ENCODE results near the gene DAP.

Gene DAP

DNA sequence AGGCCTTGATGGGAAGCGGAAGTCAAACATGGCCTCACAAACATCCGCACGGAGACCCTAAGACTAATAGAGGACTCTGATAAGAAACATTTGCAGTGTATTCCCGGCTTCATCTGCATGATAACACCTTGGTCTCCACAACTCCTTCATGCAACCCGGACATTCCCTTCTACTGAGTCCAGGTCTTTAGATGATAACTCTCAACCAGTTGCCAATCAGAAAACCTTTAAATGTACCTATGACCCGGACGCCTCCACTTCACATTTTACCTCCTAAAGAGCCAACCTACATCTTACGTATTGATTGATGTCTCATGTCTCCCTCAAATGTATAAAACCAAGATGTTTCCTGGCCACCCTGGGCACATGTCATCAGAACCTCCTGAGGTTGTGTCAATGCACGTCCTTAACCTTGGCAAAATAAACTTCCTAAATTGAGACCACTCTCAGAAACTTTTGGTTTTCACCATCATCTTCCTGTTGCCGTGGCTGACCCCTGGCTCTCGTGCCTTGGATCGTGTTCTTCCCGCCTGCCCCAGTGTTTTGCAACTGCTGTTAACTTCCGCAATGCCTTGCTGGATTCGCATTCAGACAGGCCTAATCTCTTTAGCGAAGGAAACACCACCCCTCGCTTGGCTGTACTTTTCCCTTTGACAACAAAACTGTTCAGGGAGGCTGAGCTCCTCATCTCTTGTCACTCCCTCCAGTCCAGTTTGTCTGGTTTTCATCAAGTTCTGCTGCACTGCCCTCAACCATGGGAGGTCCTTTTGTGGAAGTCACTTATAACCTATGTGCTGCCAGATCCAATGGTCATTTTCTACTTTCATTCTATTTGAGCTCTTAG, 1.1 kb upstream of the DAP start:
- in situ Hi-C loops (cut with MboI; ENCODE audit: low sequenced_read_pairs), result no loop called here

DNA sequence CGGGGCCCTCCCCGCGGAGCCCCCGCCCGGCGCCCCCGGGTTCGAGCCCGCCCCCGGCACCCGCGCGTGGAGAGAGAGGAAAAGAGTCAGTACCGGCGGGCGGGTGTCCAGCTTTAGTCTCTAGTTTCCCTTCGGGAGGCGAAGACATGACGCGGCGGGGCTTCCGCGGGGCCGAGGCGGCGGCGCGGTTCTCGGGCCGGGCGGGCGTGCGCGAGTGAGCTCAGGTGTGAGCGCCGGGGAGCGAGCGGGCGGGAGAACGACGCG, 181 bp downstream of the DAP start:
- in situ Hi-C loops (cut with MboI; ENCODE audit: low sequenced_read_pairs), result no loop called here

- in situ Hi-C loops (cut with MboI; ENCODE audit: low sequenced_read_pairs), result no loop called here
These were observed 726 bp downstream of the DAP start for GRCh38 chr5:10760096-10760920.

DNA sequence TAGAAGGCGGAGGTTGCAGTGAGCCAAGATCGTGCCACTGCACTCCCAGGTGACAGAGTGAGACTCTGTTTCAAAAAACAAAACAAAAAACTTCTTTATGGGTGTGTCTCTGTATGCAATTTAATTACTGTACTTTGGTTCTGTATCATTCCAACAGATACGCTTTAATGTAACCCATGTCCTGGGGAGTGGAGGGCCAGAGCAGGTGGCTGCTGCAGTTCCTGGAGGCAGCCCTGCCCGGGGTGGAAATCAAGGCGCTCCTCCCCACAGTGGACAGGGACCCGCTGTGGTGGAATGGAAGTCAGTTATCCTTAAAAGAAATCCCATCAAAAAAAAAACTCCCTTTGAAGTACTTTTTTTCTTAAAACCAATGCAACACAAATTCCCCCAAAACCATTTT, 1.9 kb downstream of the DAP start:
- in situ Hi-C loops (cut with MboI; ENCODE audit: low sequenced_read_pairs), result no loop called here

- in situ Hi-C loops (cut with MboI; ENCODE audit: low sequenced_read_pairs), result no loop called here
These were observed 3.0 kb downstream of the DAP start for GRCh38 chr5:10757922-10758555.

DNA sequence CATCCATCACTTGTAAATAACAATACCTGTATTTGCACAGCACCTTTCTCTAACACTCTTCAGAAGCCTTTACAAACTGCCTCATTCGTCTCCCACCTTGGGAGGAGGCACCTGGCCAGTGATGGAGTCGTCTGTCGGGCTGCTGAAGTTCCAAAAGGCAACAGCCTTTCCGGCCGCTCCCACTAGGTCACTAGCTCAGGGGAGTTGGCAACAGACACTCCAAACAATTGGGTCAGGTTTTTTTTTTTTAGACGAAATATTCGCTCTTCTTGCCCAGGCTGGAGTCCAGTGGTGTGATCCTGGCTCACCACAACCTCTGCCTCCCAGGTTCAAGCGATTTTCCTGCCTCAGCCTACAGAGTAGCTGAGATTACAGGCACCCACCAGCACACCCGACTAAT, 4.0 kb downstream of the DAP start:
- in situ Hi-C loops (cut with MboI; ENCODE audit: low sequenced_read_pairs), result no loop called here

GRCh38 chr5:10756549-10756948, 4.5 kb downstream of the DAP start:
- in situ Hi-C loops (cut with MboI; ENCODE audit: low sequenced_read_pairs), result no loop called here

DNA sequence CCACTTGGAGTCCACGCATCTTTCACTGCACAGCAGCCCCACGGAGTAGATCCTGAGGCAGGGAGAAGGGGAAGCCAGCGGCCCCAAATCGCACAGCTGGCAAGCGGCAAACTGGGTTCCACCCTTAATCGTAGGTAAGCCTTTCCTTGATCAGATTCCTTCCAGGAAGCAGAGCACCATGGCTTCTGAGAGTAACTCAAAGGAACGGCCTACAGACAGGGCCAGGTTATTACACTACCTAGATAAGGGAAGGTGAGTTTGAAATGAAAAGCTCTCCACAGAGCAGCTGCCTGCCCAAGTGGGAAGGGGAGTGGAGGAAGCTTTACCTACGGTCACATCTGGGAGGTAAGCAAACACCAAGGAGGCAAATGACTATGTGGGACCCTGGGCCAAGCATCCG, 7.9 kb downstream of the DAP start:
- in situ Hi-C loops (cut with MboI; ENCODE audit: low sequenced_read_pairs), result no loop called here

GRCh38 chr5:10752451-10752850, 8.6 kb downstream of the DAP start:
- in situ Hi-C loops (cut with MboI; ENCODE audit: low sequenced_read_pairs), result no loop called here

DNA sequence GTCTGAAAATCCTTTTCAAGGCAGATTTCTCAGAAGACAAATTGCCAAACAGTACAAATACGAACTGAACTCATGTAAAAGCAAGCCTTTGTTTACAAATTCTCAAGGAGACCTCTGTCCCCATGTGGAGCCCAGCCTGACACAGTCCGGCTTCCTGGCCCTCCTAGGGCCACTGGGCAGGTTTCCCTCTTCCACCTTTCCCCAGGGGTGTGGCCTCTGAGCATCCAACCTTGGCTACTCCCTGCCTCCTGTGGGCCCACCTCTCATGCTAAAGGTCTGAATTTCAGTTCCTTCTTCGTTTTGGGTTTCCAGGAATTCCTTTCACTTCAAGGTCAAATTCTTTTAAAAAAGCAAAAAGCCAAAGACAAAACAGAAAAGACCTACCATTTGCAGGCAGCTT, 10.1 kb downstream of the DAP start:
- in situ Hi-C loops (cut with MboI; ENCODE audit: low sequenced_read_pairs), result no loop called here

GRCh38 chr5:10747678-10748622, 13.1 kb downstream of the DAP start:
- in situ Hi-C loops (cut with MboI; ENCODE audit: low sequenced_read_pairs), result no loop called here

- in situ Hi-C loops (cut with MboI; ENCODE audit: low sequenced_read_pairs), result no loop called here
These were observed 14.3 kb downstream of the DAP start for GRCh38 chr5:10746711-10747110.

- in situ Hi-C loops (cut with MboI; ENCODE audit: low sequenced_read_pairs), result no loop called here
These were observed 15.9 kb downstream of the DAP start for GRCh38 chr5:10745133-10745532.

GRCh38 chr5:10744681-10745080, 16.4 kb downstream of the DAP start:
- in situ Hi-C loops (cut with MboI; ENCODE audit: low sequenced_read_pairs), result no loop called here

- in situ Hi-C loops (cut with MboI; ENCODE audit: low sequenced_read_pairs), result no loop called here
These were observed 17.1 kb downstream of the DAP start for GRCh38 chr5:10743951-10744350.

DNA sequence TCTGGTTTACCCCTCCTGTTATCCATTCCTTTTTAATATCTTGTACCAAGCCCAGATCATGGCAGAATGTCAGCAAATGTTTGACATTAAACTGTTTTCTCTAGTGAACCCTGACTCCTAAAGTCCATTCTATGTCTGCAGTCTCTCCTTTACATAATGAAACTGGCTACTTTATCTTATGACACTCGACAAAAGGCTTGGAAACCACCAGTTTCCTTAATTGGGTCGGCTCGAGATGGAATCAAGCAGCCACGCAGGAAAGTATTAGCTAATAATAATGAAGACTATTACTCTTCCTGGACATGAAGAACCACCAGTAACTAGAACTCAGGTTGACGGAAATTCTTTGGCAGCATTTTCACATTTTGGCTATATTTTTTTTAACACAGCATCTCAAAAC, 17.5 kb downstream of the DAP start:
- in situ Hi-C loops (cut with MboI; ENCODE audit: low sequenced_read_pairs), result no loop called here

GRCh38 chr5:10741661-10742060, 19.4 kb downstream of the DAP start:
- in situ Hi-C loops (cut with MboI; ENCODE audit: low sequenced_read_pairs), result no loop called here

DNA sequence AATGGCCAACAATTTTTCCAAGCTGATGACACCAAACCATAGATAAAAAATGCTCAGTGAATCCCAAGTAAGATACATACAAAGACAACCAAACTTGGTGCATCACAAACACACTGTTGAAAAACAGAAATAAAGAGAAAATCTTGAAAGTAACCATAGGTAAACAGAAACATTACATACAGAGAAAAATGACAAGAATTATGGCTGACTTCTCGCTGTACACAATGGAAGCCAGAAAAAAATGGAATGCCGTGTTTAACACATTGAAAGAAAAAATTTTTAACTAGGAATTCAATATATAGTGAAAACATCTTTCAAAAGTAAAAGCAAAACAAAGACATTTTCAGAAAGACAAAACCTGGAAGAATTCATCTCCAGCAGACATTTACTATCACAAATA, 20.6 kb downstream of the DAP start:
- in situ Hi-C loops (cut with MboI; ENCODE audit: low sequenced_read_pairs), result no loop called here

- in situ Hi-C loops (cut with MboI; ENCODE audit: low sequenced_read_pairs), result no loop called here
These were observed 23.2 kb downstream of the DAP start for GRCh38 chr5:10737880-10738279.

DNA sequence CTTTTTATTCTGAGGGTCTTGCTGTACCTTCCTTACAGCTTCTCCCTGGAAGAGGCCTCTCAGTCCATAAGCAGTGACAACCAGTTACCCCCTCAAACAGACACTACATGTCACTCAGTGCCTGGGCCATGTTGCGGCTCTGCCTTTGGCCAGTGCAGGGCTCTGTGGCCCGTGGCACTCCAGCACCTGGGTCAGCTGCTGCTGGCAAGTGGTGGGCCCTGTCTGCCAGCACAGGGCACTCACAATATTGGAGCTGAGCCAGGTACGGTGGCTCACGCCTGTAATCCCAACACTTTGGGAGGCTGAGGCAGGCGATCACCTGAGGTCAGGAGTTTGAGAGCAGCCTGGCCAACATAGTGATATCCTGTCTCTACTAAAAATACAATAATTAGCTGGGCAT, 24.2 kb downstream of the DAP start:
- in situ Hi-C loops (cut with MboI; ENCODE audit: low sequenced_read_pairs), result no loop called here

- in situ Hi-C loops (cut with MboI; ENCODE audit: low sequenced_read_pairs), result no loop called here
These were observed 24.7 kb downstream of the DAP start for GRCh38 chr5:10736354-10736753.

All from HL-60/S4 (cell line).